ENCODE measurements around the gene DND1.

- TF ChIP-seq SIN3A (IDR thresholded peaks at IDR 0.05; ENCODE audit: borderline replicate concordance, insufficient read depth, low read depth, low read length) (no peak), CTCF (IDR thresholded peaks at IDR 0.05) (no peak), REST (IDR thresholded peaks at IDR 0.05; ENCODE audit: insufficient read depth in 1 of 2, low read depth in 2 of 2, low read length in 1 of 2) (no peak), TCF7L2 (IDR thresholded peaks at IDR 0.05; ENCODE audit: low read depth, low read length) (no peak), POLR2AphosphoS5 (IDR thresholded peaks at IDR 0.05; ENCODE audit: low read depth, low read length) (no peak)
Measured at GRCh38 chr5:140658870-140659269, 14.5 kb downstream of the DND1 start.
